H9 (cell line): ENCODE results near the gene TBC1D26. TPM values are rescaled to one million over a fixed set of nuclear protein-coding genes. Genes with fewer than 3 reads are reported as not detected.
"Not testable (repeated sequence)": the region's sequence is repeated elsewhere in the genome, so short reads cannot be mapped to it uniquely, and the experiment has no call there.

Source experiments
- DNase-seq: peaks from one replicate; pipeline ENCODE4 v3.0.0-alpha.2; 2017
- H2AFZ ChIP-seq: one replicate; pipeline ENCODE4 v1.6.1; 2013; ENCODE audit warnings: mild to moderate bottlenecking, low read length, control low read depth, moderate library complexity
- H2AK5ac ChIP-seq: 2 replicates; pipeline ENCODE4 v1.6.1; 2013; ENCODE audit warnings: low read length, control low read depth, mixed read lengths; ENCODE audit not compliant: insufficient read length
- H2BK120ac ChIP-seq: one replicate; pipeline ENCODE4 v1.6.1; 2013; ENCODE audit warnings: low read depth, mild to moderate bottlenecking, low read length, control low read depth, inconsistent platforms; ENCODE audit not compliant: poor library complexity, severe bottlenecking
- H2BK12ac ChIP-seq: 2 replicates; pipeline ENCODE4 v1.6.1; 2013; ENCODE audit warnings: low read length, control low read depth, mixed read lengths, low read depth; ENCODE audit not compliant: insufficient read length
- H2BK15ac ChIP-seq: 2 replicates; pipeline ENCODE4 v1.6.1; 2013; ENCODE audit warnings: low read depth, low read length, control low read depth
- H2BK20ac ChIP-seq: one replicate; pipeline ENCODE4 v1.6.1; 2013; ENCODE audit warnings: low read depth, mild to moderate bottlenecking, low read length, control low read depth, inconsistent platforms; ENCODE audit not compliant: poor library complexity, severe bottlenecking
- H2BK5ac ChIP-seq: 2 replicates; pipeline ENCODE4 v1.6.1; 2013; ENCODE audit warnings: low read length, control low read depth, mixed read lengths; ENCODE audit not compliant: insufficient read length
- H3K14ac ChIP-seq: 2 replicates; pipeline ENCODE4 v1.6.1; 2013; ENCODE audit warnings: low read length, control low read depth; ENCODE audit not compliant: insufficient read depth
- H3K18ac ChIP-seq: 2 replicates; pipeline ENCODE4 v1.6.1; 2013; ENCODE audit warnings: low read depth, mild to moderate bottlenecking, mixed read lengths, low read length, control low read depth; ENCODE audit not compliant: insufficient read length
- H3K23ac ChIP-seq: 2 replicates; pipeline ENCODE4 v1.6.1; 2013; ENCODE audit warnings: low read length, control low read depth, mixed read lengths, low read depth; ENCODE audit not compliant: insufficient read length
- H3K23me2 ChIP-seq: 2 replicates; pipeline ENCODE4 v1.6.1; 2013; ENCODE audit warnings: low read depth, mild to moderate bottlenecking, mixed read lengths, low read length, control low read depth; ENCODE audit not compliant: insufficient read length, poor library complexity, severe bottlenecking
- H3K27ac ChIP-seq: 2 replicates; pipeline ENCODE4 v1.5.1; 2013; ENCODE audit warnings: low read length, control low read depth, mixed read lengths, low read depth; ENCODE audit not compliant: insufficient read length
- H3K27me3 ChIP-seq: 2 replicates; pipeline ENCODE4 v1.6.1; 2013; ENCODE audit warnings: low read length, control low read depth, inconsistent platforms; ENCODE audit not compliant: insufficient read depth
- H3K4ac ChIP-seq: 2 replicates; pipeline ENCODE4 v1.6.1; 2013; ENCODE audit warnings: low read depth, mild to moderate bottlenecking, control low read depth, inconsistent platforms, low read length, moderate library complexity
- H3K4me1 ChIP-seq: 2 replicates; pipeline ENCODE4 v1.6.1; 2013; ENCODE audit warnings: low read length, control low read depth, inconsistent platforms; ENCODE audit not compliant: insufficient read depth
- H3K4me2 ChIP-seq: 2 replicates; pipeline ENCODE4 v1.6.1; 2013; ENCODE audit warnings: low read length, control low read depth, mixed read lengths; ENCODE audit not compliant: insufficient read length, insufficient read depth
- H3K56ac ChIP-seq: 2 replicates; pipeline ENCODE4 v1.6.1; 2013; ENCODE audit warnings: low read depth, mild to moderate bottlenecking, mixed read lengths, low read length, control low read depth; ENCODE audit not compliant: insufficient read length
- H3K79me1 ChIP-seq: 2 replicates; pipeline ENCODE4 v1.6.1; 2013; ENCODE audit warnings: low read depth, mild to moderate bottlenecking, moderate library complexity, low read length, control low read depth, inconsistent platforms; ENCODE audit not compliant: insufficient read depth, poor library complexity, severe bottlenecking
- H3K79me2 ChIP-seq: 2 replicates; pipeline ENCODE4 v1.6.1; 2013; ENCODE audit warnings: low read length, control low read depth, inconsistent platforms; ENCODE audit not compliant: insufficient read depth
- H3K9ac ChIP-seq: 2 replicates; pipeline ENCODE4 v1.6.1; 2013; ENCODE audit warnings: low read length, control low read depth, mixed read lengths; ENCODE audit not compliant: insufficient read length; ENCODE audit errors: extremely low read depth
- H3K9me3 ChIP-seq: one replicate; pipeline ENCODE4 v1.6.1; 2013; ENCODE audit warnings: low read depth, low read length, inconsistent platforms; ENCODE audit not compliant: control insufficient read depth
- H3T11ph ChIP-seq: one replicate; pipeline ENCODE4 v1.6.1; 2013; ENCODE audit warnings: mild to moderate bottlenecking, low read length, control low read depth, inconsistent platforms
- H4K20me1 ChIP-seq: one replicate; pipeline ENCODE4 v1.6.1; 2013; ENCODE audit not compliant: control insufficient read depth, insufficient read length, insufficient read depth
- H4K5ac ChIP-seq: 2 replicates; pipeline ENCODE4 v1.6.1; 2013; ENCODE audit warnings: low read depth, mild to moderate bottlenecking, mixed read lengths, low read length, control low read depth; ENCODE audit not compliant: insufficient read length
- H4K8ac ChIP-seq: replicated peaks from 2 replicates; pipeline ENCODE4 v1.6.1; 2013; ENCODE audit warnings: low read length, control low read depth, mixed read lengths, low read depth; ENCODE audit not compliant: insufficient read length
- H4K91ac ChIP-seq: 2 replicates; pipeline ENCODE4 v1.6.1; 2013; ENCODE audit warnings: low read depth, mild to moderate bottlenecking, moderate library complexity, mixed read lengths, low read length, control low read depth; ENCODE audit not compliant: insufficient read length
- H3K27ac Mint-ChIP-seq, 3 experiments: 2 replicates in 2 of 3; 3 replicates in 1 of 3; pipeline ENCODE4 v1.8.0; 2020 to 2021; ENCODE audit warnings: mixed read lengths in 3 of 3, mild to moderate bottlenecking in 1 of 3, moderate library complexity in 1 of 3
- H3K27me3 Mint-ChIP-seq: 2 replicates; pipeline ENCODE4 v1.8.0; 2021; ENCODE audit warnings: low read depth, mild to moderate bottlenecking, moderate library complexity, mixed read lengths
- H3K36me3 Mint-ChIP-seq, 3 experiments: 2 replicates in 2 of 3; 3 replicates in 1 of 3; pipeline ENCODE4 v1.8.0; 2020 to 2021; ENCODE audit warnings: low read depth in 3 of 3, mixed read lengths in 3 of 3; ENCODE audit not compliant: insufficient read depth in 1 of 3
- H3K4me1 Mint-ChIP-seq, 2 experiments: 2 replicates each; pipeline ENCODE4 v1.8.0; 2020; ENCODE audit warnings: mixed read lengths in 2 of 2
- H3K4me3 Mint-ChIP-seq, 2 experiments: 2 replicates in 1 of 2; 3 replicates in 1 of 2; pipeline ENCODE4 v1.8.0; 2020 to 2021; ENCODE audit warnings: mild to moderate bottlenecking in 2 of 2, mixed read lengths in 2 of 2, moderate library complexity in 1 of 2
- H3K9me3 Mint-ChIP-seq, 2 experiments: 2 replicates in 1 of 2; 3 replicates in 1 of 2; pipeline ENCODE4 v1.8.0; 2020; ENCODE audit warnings: mild to moderate bottlenecking in 2 of 2, mixed read lengths in 2 of 2, moderate library complexity in 1 of 2
- WGBS: extraction: QIAGEN DNeasy Blood & Tissue Kit; methylation state at CpG from one replicate; pipeline ENCODE4 v1.1.7; 2013; ENCODE audit warnings: missing lambda C conversion rate, low lambda C conversion rate, mixed read lengths; ENCODE audit not compliant: insufficient read length; ENCODE audit errors: extremely low coverage; 5-methylcytosine and 5-hydroxymethylcytosine counted together
- total RNA-seq: library from RNA; stranded (reverse); gene quantifications from 2 replicates; pipeline ENCODE4 v1.2.1, GENCODE V29; 2021
- TF ChIP-seq, protein P1 (sequence below): fragments of 200-600 bp; sonication (generic); conservative IDR thresholded peaks from 3 replicates; pipeline ENCODE4 v1.8.0; 2021; ENCODE audit warnings: antibody characterized with exemption, mild to moderate bottlenecking

TBC1D26 gene
- total RNA-seq, 1 experiment from 2014 or later = 0.83 TPM

DNA sequence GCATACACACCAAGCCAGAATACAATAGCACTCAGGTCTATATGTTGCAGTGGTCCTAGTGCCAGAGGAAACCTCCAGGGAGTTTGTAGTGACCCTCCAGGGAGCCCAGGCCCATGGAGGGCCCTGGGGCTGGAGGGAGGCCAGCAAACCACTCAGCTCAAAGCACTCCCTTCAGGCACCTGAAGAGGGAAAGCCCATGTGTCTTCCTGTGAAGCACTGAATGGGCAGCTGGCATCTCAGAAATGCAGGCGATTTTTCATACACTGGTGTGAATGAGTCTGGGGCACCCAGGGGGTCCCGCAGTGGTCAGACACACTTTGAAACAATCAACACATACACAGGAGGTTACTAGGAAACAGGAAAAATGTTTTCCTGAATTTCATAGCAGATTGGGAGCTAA, 12.8 kb downstream of the TBC1D26 start:
- Histone ChIP-seq H4K91ac (no peak overlapping the region), H4K20me1 (no peaks in the 10 kb centered on the region), H3T11ph (no peak overlapping the region), H2AFZ (no peak overlapping the region), H3K23me2 (no peaks in the 10 kb centered on the region), H3K4ac (no peak overlapping the region), H4K5ac (no peak overlapping the region), H3K4me1 (no peaks in the 10 kb centered on the region), H2BK15ac (no peak overlapping the region), H3K79me2 (no peaks in the 10 kb centered on the region), H2BK20ac (no peak overlapping the region), H3K79me1 (no peaks in the 10 kb centered on the region), H3K18ac (no peak overlapping the region), H3K9ac (no peak overlapping the region), H2AK5ac (no peak overlapping the region), H2BK5ac (no peak overlapping the region), H4K8ac (no peak overlapping the region), H3K27me3 (no peaks in the 10 kb centered on the region), H3K14ac (no peak overlapping the region), H3K23ac (no peak overlapping the region), H3K4me2 (no peak overlapping the region), H2BK120ac (no peak overlapping the region), H2BK12ac (no peak overlapping the region), H3K56ac (no peak overlapping the region), H3K27ac (no peak overlapping the region), H3K9me3 (no peaks in the 10 kb centered on the region)
- Mint-ChIP-seq H3K27ac (no peak overlapping the region), H3K4me3 (no peak overlapping the region), H3K9me3 (peaks cover 0 to 5% of the 10 kb centered on the region in 2 experiments; a peak in 2 of 5 replicates), H3K36me3 (no peaks in the 10 kb centered on the region; a peak in 1 of 7 replicates), H3K27me3 (no peaks in the 10 kb centered on the region; the same call in 1 of the 2 replicates), H3K4me1 (no peaks in the 10 kb centered on the region)
- TF ChIP-seq, protein P1, sequence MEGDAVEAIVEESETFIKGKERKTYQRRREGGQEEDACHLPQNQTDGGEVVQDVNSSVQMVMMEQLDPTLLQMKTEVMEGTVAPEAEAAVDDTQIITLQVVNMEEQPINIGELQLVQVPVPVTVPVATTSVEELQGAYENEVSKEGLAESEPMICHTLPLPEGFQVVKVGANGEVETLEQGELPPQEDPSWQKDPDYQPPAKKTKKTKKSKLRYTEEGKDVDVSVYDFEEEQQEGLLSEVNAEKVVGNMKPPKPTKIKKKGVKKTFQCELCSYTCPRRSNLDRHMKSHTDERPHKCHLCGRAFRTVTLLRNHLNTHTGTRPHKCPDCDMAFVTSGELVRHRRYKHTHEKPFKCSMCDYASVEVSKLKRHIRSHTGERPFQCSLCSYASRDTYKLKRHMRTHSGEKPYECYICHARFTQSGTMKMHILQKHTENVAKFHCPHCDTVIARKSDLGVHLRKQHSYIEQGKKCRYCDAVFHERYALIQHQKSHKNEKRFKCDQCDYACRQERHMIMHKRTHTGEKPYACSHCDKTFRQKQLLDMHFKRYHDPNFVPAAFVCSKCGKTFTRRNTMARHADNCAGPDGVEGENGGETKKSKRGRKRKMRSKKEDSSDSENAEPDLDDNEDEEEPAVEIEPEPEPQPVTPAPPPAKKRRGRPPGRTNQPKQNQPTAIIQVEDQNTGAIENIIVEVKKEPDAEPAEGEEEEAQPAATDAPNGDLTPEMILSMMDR = no peak
- no CpG with 5 or more reads among the region's 2 CpGs for WGBS
- peak; percentile 45 for DNase-seq

DNA sequence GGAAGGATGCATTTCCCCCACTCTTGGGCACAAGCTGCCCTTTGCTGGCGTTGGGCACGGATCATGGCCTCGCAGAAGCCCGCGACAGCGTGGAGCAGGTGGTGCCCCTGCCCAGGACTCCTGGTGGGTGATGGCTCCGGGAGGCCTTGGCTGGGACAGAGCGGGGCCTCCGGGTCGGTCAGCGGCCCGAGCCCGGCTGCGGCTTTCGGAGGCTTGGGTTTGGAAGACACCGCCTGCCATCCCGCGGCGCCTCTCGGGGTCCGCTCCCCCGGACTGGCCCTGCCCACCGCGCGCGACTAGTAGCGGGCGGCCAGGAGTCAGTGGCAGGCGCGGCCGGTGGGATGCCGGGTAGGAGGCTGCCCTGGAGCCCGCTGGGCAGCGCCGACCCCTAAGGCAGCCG, 17.3 kb downstream of the TBC1D26 start:
- H2BK120ac ChIP-seq, H3K18ac ChIP-seq, DNase-seq, H3K4me2 ChIP-seq, H3K4me1 Mint-ChIP-seq, H3K23me2 ChIP-seq, H3K4ac ChIP-seq, H4K20me1 ChIP-seq, H3K23ac ChIP-seq, H3T11ph ChIP-seq, H2BK15ac ChIP-seq, H3K4me3 Mint-ChIP-seq, H4K8ac ChIP-seq, H3K9me3 ChIP-seq, H3K79me1 ChIP-seq, H4K5ac ChIP-seq, H3K27me3 ChIP-seq, H3K27me3 Mint-ChIP-seq, H3K14ac ChIP-seq, H2BK20ac ChIP-seq, H3K56ac ChIP-seq, H2AFZ ChIP-seq, H4K91ac ChIP-seq, H3K36me3 Mint-ChIP-seq, H3K27ac Mint-ChIP-seq, H2BK12ac ChIP-seq, H3K4me1 ChIP-seq, H2AK5ac ChIP-seq, H3K9me3 Mint-ChIP-seq, H3K79me2 ChIP-seq, H2BK5ac ChIP-seq, H3K27ac ChIP-seq, H3K9ac ChIP-seq: not testable (repeated sequence)
- WGBS = no CpG with 5 or more reads among the region's 36 CpGs
